Posterior cingulate gyrus (tissue), 11 donors: ENCODE measurements around the gene FZD1.

Experiments
- DNase-seq, 10 donors: peaks; one replicate each; pipeline versions ENCODE4 v3.0.0 to v3.0.0-alpha.2; 2020 to 2021; ENCODE audit warnings: mixed read lengths in 3 of 10
- intact Hi-C: fragments of 100-400 bp; cut with DNase I; formaldehyde crosslinking; loops from one replicate; pipeline ENCODE4 v1.15.1; 2023

Gene FZD1

GRCh38 chr7:91263384-91264045, 718 bp upstream of the FZD1 start:
- DNase-seq, result peak in 5 of 10 donors; percentile 12 to 81 (median 49)
- intact Hi-C loops, result loop anchor here (5.0 kb wide), 1 partner anchor 176 kb away; no protein-coding TSS in a partner anchor

GRCh38 chr7:91264924-91265681, 870 bp downstream of the FZD1 start:
- intact Hi-C loops, result loop anchor here (5.0 kb wide), 1 partner anchor 178 kb away; no protein-coding TSS in a partner anchor
- peak in 8 of 10 donors; percentile 22 to 94 (median 34) for DNase-seq

- intact Hi-C loops, result no loop called here
- DNase-seq, result peak in 3 of 10 donors; percentile 8 to 76 (median 59)
Observed at GRCh38 chr7:91265693-91266066, 1.4 kb downstream of the FZD1 start.

- intact Hi-C loops, result no loop called here
- DNase-seq, result peak in 2 of 10 donors; percentile 70 to 84
Observed at GRCh38 chr7:91266067-91266688, 1.9 kb downstream of the FZD1 start.

GRCh38 chr7:91266689-91267090, 2.5 kb downstream of the FZD1 start:
- DNase-seq, result peak in 2 of 10 donors; percentile 54 to 74
- intact Hi-C loops, result no loop called here

- peak in 1 of 10 donors; percentile 57 for DNase-seq
- intact Hi-C loops, result no loop called here
Observed at GRCh38 chr7:91267171-91267955, 3.1 kb downstream of the FZD1 start.

- DNase-seq, result no peak
Observed at GRCh38 chr7:91270372-91270771, 6.1 kb downstream of the FZD1 start.

GRCh38 chr7:91276909-91277308, 12.7 kb downstream of the FZD1 start:
- DNase-seq, result no peak
- intact Hi-C loops, result no loop called here

More at GRCh38 chr7:91270372-91270771, 6.1 kb downstream of the FZD1 start:
- intact Hi-C loops, result no loop called here

GRCh38 chr7:91280185-91280584, 16.0 kb downstream of the FZD1 start:
- no peak for DNase-seq
- intact Hi-C loops, result no loop called here

GRCh38 chr7:91280604-91281003, 16.4 kb downstream of the FZD1 start:
- DNase-seq, result no peak
- intact Hi-C loops, result no loop called here

GRCh38 chr7:91285696-91286355, 21.6 kb downstream of the FZD1 start:
- DNase-seq, result no peak

GRCh38 chr7:91286432-91286831, 22.2 kb downstream of the FZD1 start:
- no peak for DNase-seq
- intact Hi-C loops, result no loop called here

More at GRCh38 chr7:91285696-91286355, 21.6 kb downstream of the FZD1 start:
- intact Hi-C loops, result no loop called here

- no peak for DNase-seq
- intact Hi-C loops, result no loop called here
Observed at GRCh38 chr7:91287371-91288084, 23.3 kb downstream of the FZD1 start.

GRCh38 chr7:91288208-91288824, 24.1 kb downstream of the FZD1 start:
- peak in 5 of 10 donors; percentile 11 to 84 (median 56) for DNase-seq
- intact Hi-C loops, result no loop called here

- no peak for DNase-seq
- intact Hi-C loops, result no loop called here
Observed at GRCh38 chr7:91289633-91290254, 25.5 kb downstream of the FZD1 start.

GRCh38 chr7:91291302-91291701, 27.1 kb downstream of the FZD1 start:
- no peak for DNase-seq
- intact Hi-C loops, result no loop called here

GRCh38 chr7:91291902-91292301, 27.7 kb downstream of the FZD1 start:
- DNase-seq, result no peak
- intact Hi-C loops, result no loop called here

- intact Hi-C loops, result no loop called here
- DNase-seq, result no peak
Observed at GRCh38 chr7:91292506-91292905, 28.3 kb downstream of the FZD1 start.
